HepG2 (cell line): ENCODE data around the gene OLFM4. TPM values are rescaled to one million over a fixed set of nuclear protein-coding genes. Genes with fewer than 3 reads are reported as not detected.

Experiments
- ATAC-seq: fragments of 200-7000 bp; cut with Tn5 transposase; 3 replicates; pipeline ENCODE4 v1.9.1; 2020; ENCODE audit warnings: mild to moderate bottlenecking, moderate library complexity
- BruUV-seq: library from RNA; stranded (reverse); fragments of 400-500 nt; replicated peaks from 2 replicates; lab custom pipeline; 2021; lab: Mats Ljungman, UMichigan
- CTCF ChIA-PET: fragments of 300-600 bp; formaldehyde crosslinking; extraction: SDS; loops from one replicate; lab custom pipeline; 2021; ENCODE audit warnings: low total read pairs, inconsistent platforms, low intra/inter-chr PET ratio; lab: Yijun Ruan, JAX
- POLR2A ChIA-PET: fragments of 350-600 bp; sonication (Branson Sonifier 250); formaldehyde crosslinking; loops from one replicate; lab custom pipeline; 2020; ENCODE audit warnings: antibody characterized with exemption, inconsistent platforms; lab: Yijun Ruan, JAX
- DNase-seq: peaks from one replicate; pipeline ENCODE4 v3.0.0-alpha.2; 2015; ENCODE audit warnings: low spot score
- FAIRE-seq: peaks from 3 replicates; lab custom pipeline; 2011; peaks lifted over from hg19 to GRCh38; lab: Jason Lieb, UNC
- H2AFZ ChIP-seq: one replicate; pipeline ENCODE4 v1.6.1; 2011; ENCODE audit warnings: low read length, inconsistent platforms
- H3K27ac ChIP-seq: fragments of 300-600 bp; 3 replicates; pipeline ENCODE4 v1.8.0; 2011; ENCODE audit warnings: mixed run types, mild to moderate bottlenecking, mixed read lengths, low read length, inconsistent platforms; ENCODE audit not compliant: insufficient read depth; ENCODE audit errors: extremely low read length
- H3K27me3 ChIP-seq, 2 experiments: fragments of 200-600 bp in 1 of 2; 2 replicates in 1 of 2; 3 replicates in 1 of 2; pipeline versions ENCODE4 v1.6.0 to v1.8.0; 2011; ENCODE audit warnings: low read length in 2 of 2, mild to moderate bottlenecking in 2 of 2, moderate library complexity in 2 of 2, inconsistent platforms in 1 of 2; ENCODE audit not compliant: insufficient read depth in 2 of 2, control insufficient read depth in 1 of 2
- H3K36me3 ChIP-seq, 2 experiments: fragments of 200-600 bp in 1 of 2; replicated peaks in 1 of 2; 2 replicates in 1 of 2; 3 replicates in 1 of 2; pipeline versions ENCODE4 v1.5.1 to v1.8.0; 2011; ENCODE audit warnings: low read length in 2 of 2, inconsistent platforms in 1 of 2; ENCODE audit not compliant: insufficient read depth in 2 of 2, control insufficient read depth in 1 of 2
- H3K4me1 ChIP-seq: 2 replicates; pipeline ENCODE4 v1.5.1; 2012; ENCODE audit warnings: low read length, inconsistent platforms; ENCODE audit not compliant: insufficient read depth
- H3K4me2 ChIP-seq: 2 replicates; pipeline ENCODE4 v1.6.0; 2011; ENCODE audit warnings: low read depth, low read length, inconsistent platforms
- H3K4me3 ChIP-seq, 3 experiments: fragments of 200-600 bp in 1 of 3; sonication (generic), shearing (Covaris generic) in 1 of 3; replicated peaks in 1 of 3; 2 replicates each; pipeline ENCODE4 v1.5.1; 2011 to 2016; ENCODE audit warnings: low read length in 3 of 3, inconsistent platforms in 2 of 3, low read depth in 2 of 3, mild to moderate bottlenecking in 2 of 3, control low read depth in 1 of 3, mixed read lengths in 1 of 3; ENCODE audit not compliant: insufficient read depth in 1 of 3
- H3K79me2 ChIP-seq: one replicate; pipeline ENCODE4 v1.6.1; 2011; ENCODE audit warnings: low read length, inconsistent platforms; ENCODE audit not compliant: insufficient read depth
- H3K9ac ChIP-seq: 2 replicates; pipeline ENCODE4 v1.6.0; 2011; ENCODE audit warnings: mild to moderate bottlenecking, low read depth, low read length, inconsistent platforms; ENCODE audit not compliant: insufficient read depth
- H3K9me3 ChIP-seq: 2 replicates; pipeline ENCODE4 v1.5.1; 2012; ENCODE audit warnings: mild to moderate bottlenecking, low read length
- H4K20me1 ChIP-seq: 2 replicates; pipeline ENCODE4 v1.6.0; 2011; ENCODE audit warnings: inconsistent platforms, mild to moderate bottlenecking, low read length, moderate library complexity; ENCODE audit not compliant: insufficient read depth
- GATAD2A ChIP-seq: IDR thresholded peaks from 2 replicates; pipeline ENCODE4 v1.6.1; 2016
- GLMP ChIP-seq: sonication (generic); formaldehyde crosslinking; IDR thresholded peaks from 2 replicates; pipeline ENCODE4 v1.9.0; 2021; ENCODE audit warnings: missing genetic modification reagents, mild to moderate bottlenecking, borderline replicate concordance
- NFIC ChIP-seq: IDR thresholded peaks from 2 replicates; pipeline ENCODE4 v1.6.1; 2012; ENCODE audit warnings: mild to moderate bottlenecking, low read length, inconsistent platforms
- RFXANK ChIP-seq: IDR thresholded peaks from 2 replicates; pipeline ENCODE4 v1.6.1; 2016
- TOPORS ChIP-seq: sonication (generic); formaldehyde crosslinking; IDR thresholded peaks from 2 replicates; pipeline ENCODE4 v1.8.0; 2023; ENCODE audit warnings: mild to moderate bottlenecking, missing genetic modification reagents
- ZBTB21 ChIP-seq: sonication (generic); formaldehyde crosslinking; IDR thresholded peaks from 2 replicates; pipeline ENCODE4 v1.4.0; 2020; ENCODE audit warnings: missing genetic modification reagents
- ZBTB7A ChIP-seq: sonication (generic); formaldehyde crosslinking; IDR thresholded peaks from 2 replicates; pipeline ENCODE4 v1.8.0; 2022; ENCODE audit warnings: mild to moderate bottlenecking, missing genetic modification reagents
- ZNF615 ChIP-seq: sonication (generic); formaldehyde crosslinking; IDR thresholded peaks from 2 replicates; pipeline ENCODE4 v1.5.0; 2020; ENCODE audit warnings: mild to moderate bottlenecking, missing genetic modification reagents, borderline replicate concordance
- ZNF652 ChIP-seq: IDR thresholded peaks from 2 replicates; pipeline ENCODE4 v1.6.1; 2016; ENCODE audit warnings: low read depth, borderline replicate concordance
- ZNF749 ChIP-seq: sonication (generic); formaldehyde crosslinking; IDR thresholded peaks from 2 replicates; pipeline ENCODE4 v1.8.0; 2022; ENCODE audit warnings: mild to moderate bottlenecking, missing genetic modification reagents, moderate library complexity, borderline replicate concordance
- ZSCAN12 ChIP-seq: sonication (generic); formaldehyde crosslinking; IDR thresholded peaks from 2 replicates; pipeline ENCODE4 v1.9.0; 2021; ENCODE audit warnings: mild to moderate bottlenecking, missing genetic modification reagents
- WGBS: methylation state at CpG from one replicate; pipeline ENCODE4 v1.1.6; 2017; ENCODE audit warnings: low lambda C conversion rate; 5-methylcytosine and 5-hydroxymethylcytosine counted together
- in situ Hi-C: cut with HindIII; loops from 2 replicates; pipeline ENCODE4 v1.10.0; 2017; ENCODE audit warnings: low pct_unique_long_range_greater_than_20kb; ENCODE audit not compliant: extremely low pct_ligation_motif_present
- intact Hi-C: fragments of 100-400 bp; cut with micrococcal nuclease; formaldehyde crosslinking; loops from one replicate; pipeline ENCODE4 v1.10.0; 2022; ENCODE audit not compliant: unreplicated experiment
- polyA plus RNA-seq, 8 experiments: library from polyadenylated mRNA; depleted of rRNA in 3 of 8; stranded (reverse) in 7 of 8; unstranded in 1 of 8; fragments of >200 nt; fragmentation: Illumina TruSeq in 4 of 8; extraction: Trizol in 4 of 8; gene quantifications; 2 replicates each; pipeline versions ENCODE4 v1.2.1 to v1.2.3, GENCODE V29; 2011 to 2016; ENCODE audit warnings: low read depth in 4 of 8, missing spikeins in 1 of 8, mixed read lengths in 1 of 8; ENCODE audit not compliant: insufficient read depth in 1 of 8
- total RNA-seq, 5 experiments: library from RNA; depleted of rRNA; stranded (reverse); fragments of >200 nt; fragmentation: Illumina TruSeq; extraction: Trizol; gene quantifications; 2 replicates each; pipeline ENCODE4 v1.2.3, GENCODE V29; 2016; ENCODE audit warnings: low read depth in 1 of 5
- TF ChIP-seq, protein P1 (sequence below): sonication (generic); IDR thresholded peaks from 2 replicates; pipeline ENCODE4 v1.6.1; 2016; ENCODE audit warnings: low read depth, borderline replicate concordance
- TF ChIP-seq, protein P2 (sequence below): sonication (generic); formaldehyde crosslinking; IDR thresholded peaks from 2 replicates; pipeline ENCODE4 v1.4.0; 2020; ENCODE audit warnings: mild to moderate bottlenecking, missing genetic modification reagents
- TF ChIP-seq, protein P3 (sequence below): sonication (generic); formaldehyde crosslinking; IDR thresholded peaks from 2 replicates; pipeline ENCODE4 v1.4.0; 2020; ENCODE audit warnings: low read depth, mild to moderate bottlenecking, missing genetic modification reagents

The OLFM4 gene
- total and polyA plus RNA-seq, 2 of the 13 experiments (the other 11 are each of a cell fraction or from before 2014, with no cell fraction given): not detected

DNA sequence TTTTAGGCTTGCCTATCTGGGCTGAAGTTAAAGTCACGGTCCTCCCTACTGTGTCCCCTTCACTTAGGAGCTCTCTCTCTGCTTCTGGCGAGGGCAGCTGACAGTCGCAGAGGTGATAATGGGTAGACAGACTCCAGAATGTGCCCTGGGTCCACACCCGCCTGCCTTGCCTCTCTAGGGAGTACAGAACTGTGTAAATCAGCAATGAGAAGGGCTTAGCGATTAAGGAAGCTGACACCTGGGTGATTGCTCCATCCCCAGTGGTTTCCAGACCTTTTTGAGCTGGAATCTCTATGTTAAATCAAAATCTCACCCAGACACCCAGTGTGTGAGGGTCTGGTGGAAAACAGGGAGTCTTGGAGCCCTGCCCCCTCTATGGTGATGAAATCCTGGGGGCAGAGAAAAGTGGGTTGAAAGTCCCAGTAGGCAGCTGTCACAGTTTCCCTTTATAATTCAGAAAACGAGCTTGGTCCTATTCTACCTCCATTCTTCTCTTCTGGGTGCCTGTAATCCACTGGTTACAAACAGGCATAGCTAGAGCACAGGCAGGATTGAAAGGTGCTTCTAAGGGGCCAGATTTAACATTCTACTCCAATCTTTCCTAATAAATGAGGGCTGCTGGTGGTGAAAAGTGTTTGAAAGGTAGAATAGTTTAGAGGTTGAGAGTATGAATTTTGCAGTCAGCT is 46.9 kb downstream of the OLFM4 start:
- no peaks in the 10 kb centered on the region for H3K4me1 ChIP-seq
- no peaks in the 10 kb centered on the region for H3K79me2 ChIP-seq
- H3K27me3 ChIP-seq: peaks cover 0 to 14% of the 10 kb centered on the region in 2 experiments; a peak in 2 of 5 replicates
- no peak for TF ChIP-seq NFIC
- TF ChIP-seq RFXANK (CRISPR knock-in tag): no peak
- H2AFZ ChIP-seq: no peak overlapping the region
- ChIA-PET CTCF (no interaction called here), POLR2A (no interaction called here)
- under 1% methylated on average over 6 of the region's 6 CpGs for WGBS
- no peaks in the 10 kb centered on the region for H3K9me3 ChIP-seq
- no peaks in the 10 kb centered on the region for H3K36me3 ChIP-seq
- no peaks in the 10 kb centered on the region for H4K20me1 ChIP-seq
- ATAC-seq (no peak), DNase-seq (no peak), FAIRE-seq (no peak)
- H3K27ac ChIP-seq: no peak overlapping the region
- BruUV-seq: no TSS peak
- in situ Hi-C loops (no loop called here), intact Hi-C loops (no loop called here)
- H3K4me3 ChIP-seq: no peak overlapping the region
- H3K4me2 ChIP-seq: no peak overlapping the region
- H3K9ac ChIP-seq: no peak overlapping the region

- Histone ChIP-seq H3K27ac (no peak overlapping the region), H3K4me1 (no peaks in the 10 kb centered on the region), H3K9ac (no peak overlapping the region), H4K20me1 (no peaks in the 10 kb centered on the region), H3K36me3 (no peaks in the 10 kb centered on the region), H2AFZ (no peak overlapping the region), H3K4me3 (no peak overlapping the region), H3K4me2 (no peak overlapping the region), H3K9me3 (no peaks in the 10 kb centered on the region), H3K79me2 (no peaks in the 10 kb centered on the region), H3K27me3 (peaks cover 0 to 11% of the 10 kb centered on the region in 2 experiments; a peak in 2 of 5 replicates)
- ChIA-PET CTCF (no interaction called here), POLR2A (no interaction called here)
- DNase-seq (no peak), FAIRE-seq (no peak), ATAC-seq (no peak)
- intact Hi-C loops: no loop called here
- WGBS: 2% methylated on average over 8 of the region's 8 CpGs
- BruUV-seq: no TSS peak
- in situ Hi-C loops: no loop called here
- TF ChIP-seq TOPORS (CRISPR knock-in tag) (no peak), ZBTB21 (no peak), ZNF615 (CRISPR knock-in tag) (no peak), GLMP (CRISPR knock-in tag) (no peak), ZBTB7A (CRISPR knock-in tag) (no peak), GATAD2A (CRISPR knock-in tag) (no peak), ZSCAN12 (CRISPR knock-in tag) (no peak), ZNF749 (no peak), ZNF652 (CRISPR knock-in tag) (no peak)
- TF ChIP-seq, protein P1, sequence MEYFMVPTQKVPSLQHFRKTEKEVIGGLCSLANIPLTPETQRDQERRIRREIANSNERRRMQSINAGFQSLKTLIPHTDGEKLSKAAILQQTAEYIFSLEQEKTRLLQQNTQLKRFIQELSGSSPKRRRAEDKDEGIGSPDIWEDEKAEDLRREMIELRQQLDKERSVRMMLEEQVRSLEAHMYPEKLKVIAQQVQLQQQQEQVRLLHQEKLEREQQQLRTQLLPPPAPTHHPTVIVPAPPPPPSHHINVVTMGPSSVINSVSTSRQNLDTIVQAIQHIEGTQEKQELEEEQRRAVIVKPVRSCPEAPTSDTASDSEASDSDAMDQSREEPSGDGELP: no peak
- TF ChIP-seq, protein P2, sequence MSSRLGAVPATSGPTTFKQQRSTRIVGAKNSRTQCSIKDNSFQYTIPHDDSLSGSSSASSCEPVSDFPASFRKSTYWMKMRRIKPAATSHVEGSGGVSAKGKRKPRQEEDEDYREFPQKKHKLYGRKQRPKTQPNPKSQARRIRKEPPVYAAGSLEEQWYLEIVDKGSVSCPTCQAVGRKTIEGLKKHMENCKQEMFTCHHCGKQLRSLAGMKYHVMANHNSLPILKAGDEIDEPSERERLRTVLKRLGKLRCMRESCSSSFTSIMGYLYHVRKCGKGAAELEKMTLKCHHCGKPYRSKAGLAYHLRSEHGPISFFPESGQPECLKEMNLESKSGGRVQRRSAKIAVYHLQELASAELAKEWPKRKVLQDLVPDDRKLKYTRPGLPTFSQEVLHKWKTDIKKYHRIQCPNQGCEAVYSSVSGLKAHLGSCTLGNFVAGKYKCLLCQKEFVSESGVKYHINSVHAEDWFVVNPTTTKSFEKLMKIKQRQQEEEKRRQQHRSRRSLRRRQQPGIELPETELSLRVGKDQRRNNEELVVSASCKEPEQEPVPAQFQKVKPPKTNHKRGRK: no peak
- TF ChIP-seq, protein P3, sequence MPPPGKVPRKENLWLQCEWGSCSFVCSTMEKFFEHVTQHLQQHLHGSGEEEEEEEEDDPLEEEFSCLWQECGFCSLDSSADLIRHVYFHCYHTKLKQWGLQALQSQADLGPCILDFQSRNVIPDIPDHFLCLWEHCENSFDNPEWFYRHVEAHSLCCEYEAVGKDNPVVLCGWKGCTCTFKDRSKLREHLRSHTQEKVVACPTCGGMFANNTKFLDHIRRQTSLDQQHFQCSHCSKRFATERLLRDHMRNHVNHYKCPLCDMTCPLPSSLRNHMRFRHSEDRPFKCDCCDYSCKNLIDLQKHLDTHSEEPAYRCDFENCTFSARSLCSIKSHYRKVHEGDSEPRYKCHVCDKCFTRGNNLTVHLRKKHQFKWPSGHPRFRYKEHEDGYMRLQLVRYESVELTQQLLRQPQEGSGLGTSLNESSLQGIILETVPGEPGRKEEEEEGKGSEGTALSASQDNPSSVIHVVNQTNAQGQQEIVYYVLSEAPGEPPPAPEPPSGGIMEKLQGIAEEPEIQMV (CRISPR knock-in tag): no peak
Measured at GRCh38 chr13:53079691-53080090, 51.1 kb downstream of the OLFM4 start.
